Measurements from ENCODE around the gene MED16. TPM values are rescaled to one million over a fixed set of nuclear protein-coding genes. Genes with fewer than 3 reads are reported as not detected.

The MED16 gene
- total RNA-seq, 1 donor from 2014 or later = 41.4 TPM

GRCh38 chr19:937259-937694, 44.3 kb upstream of the MED16 start:
- Histone ChIP-seq H3K27me3 (ENCODE audit: insufficient read depth, low read length) (no peaks in the 10 kb centered on the region), H3K79me2 (ENCODE audit: insufficient read depth, low read length) (peaks cover 74% of the 10 kb centered on the region), H3K4me2 (ENCODE audit: low read length) (no peak overlapping the region), H3K4me3 (ENCODE audit: insufficient read depth, low read depth, low read length) (no peak overlapping the region), H3K27ac (ENCODE audit: low read depth, low read length) (no peak overlapping the region), H3K4me1 (ENCODE audit: insufficient read depth, low read length) (peaks cover 47% of the 10 kb centered on the region), H3K9me3 (ENCODE audit: insufficient read depth, low read depth, low read length) (no peaks in the 10 kb centered on the region), H3K9ac (ENCODE audit: low read length) (no peak overlapping the region), H4K20me1 (ENCODE audit: insufficient read depth, low read length) (peaks cover 47% of the 10 kb centered on the region), H3K36me3 (ENCODE audit: insufficient read depth, low read length) (peaks cover 2% of the 10 kb centered on the region), H2AFZ (ENCODE audit: low read depth, low read length) (no peak overlapping the region)
- Mint-ChIP-seq H3K4me3 (ENCODE audit: unreplicated experiment) (no peak overlapping the region), H3K27ac (ENCODE audit: unreplicated experiment) (no peak overlapping the region), H3K27me3 (ENCODE audit: low read depth, unreplicated experiment) (no peaks in the 10 kb centered on the region), H3K36me3 (ENCODE audit: low read depth, unreplicated experiment) (peaks cover 17% of the 10 kb centered on the region), H3K9me3 (ENCODE audit: unreplicated experiment) (no peaks in the 10 kb centered on the region), H3K4me1 (ENCODE audit: low read depth, unreplicated experiment) (peaks cover 12% of the 10 kb centered on the region)
- no peak for FAIRE-seq
- no peak for DNase-seq (ENCODE audit: low read depth)
- TF ChIP-seq CTCF (IDR thresholded peaks at IDR 0.05; ENCODE audit: insufficient read depth, low read depth, low read length) = no peak
- TF ChIP-seq EZH2 (IDR thresholded peaks at IDR 0.05; ENCODE audit: insufficient read depth, low read length) = no peak

- H3K36me3 Mint-ChIP-seq (ENCODE audit: low read depth, unreplicated experiment) = peaks cover 12% of the 10 kb centered on the region
- FAIRE-seq (no peak), DNase-seq (ENCODE audit: low read depth) (no peak)
- peaks cover 2% of the 10 kb centered on the region for H3K36me3 ChIP-seq (ENCODE audit: insufficient read depth, low read length)
- H3K9me3 ChIP-seq (ENCODE audit: insufficient read depth, low read depth, low read length) = no peaks in the 10 kb centered on the region
- H3K27ac Mint-ChIP-seq (ENCODE audit: unreplicated experiment) = no peak overlapping the region
- peaks cover 36% of the 10 kb centered on the region for H4K20me1 ChIP-seq (ENCODE audit: insufficient read depth, low read length)
- H3K4me1 Mint-ChIP-seq (ENCODE audit: low read depth, unreplicated experiment) = peaks cover 12% of the 10 kb centered on the region
- no peak overlapping the region for H3K4me3 ChIP-seq (ENCODE audit: insufficient read depth, low read depth, low read length)
- peaks cover 68% of the 10 kb centered on the region for H3K79me2 ChIP-seq (ENCODE audit: insufficient read depth, low read length)
- no peak for TF ChIP-seq CTCF (IDR thresholded peaks at IDR 0.05; ENCODE audit: insufficient read depth, low read depth, low read length)
- TF ChIP-seq EZH2 (IDR thresholded peaks at IDR 0.05; ENCODE audit: insufficient read depth, low read length) = no peak
- H3K4me2 ChIP-seq (ENCODE audit: low read length) = no peak overlapping the region
- no peak overlapping the region for H3K27ac ChIP-seq (ENCODE audit: low read depth, low read length)
- no peaks in the 10 kb centered on the region for H3K27me3 Mint-ChIP-seq (ENCODE audit: low read depth, unreplicated experiment)
- H3K4me3 Mint-ChIP-seq (ENCODE audit: unreplicated experiment) = no peak overlapping the region
- H3K27me3 ChIP-seq (ENCODE audit: insufficient read depth, low read length) = no peaks in the 10 kb centered on the region
- H3K9ac ChIP-seq (ENCODE audit: low read length) = no peak overlapping the region
- H3K9me3 Mint-ChIP-seq (ENCODE audit: unreplicated experiment) = no peaks in the 10 kb centered on the region
- H3K4me1 ChIP-seq (ENCODE audit: insufficient read depth, low read length) = peaks cover 44% of the 10 kb centered on the region
- no peak overlapping the region for H2AFZ ChIP-seq (ENCODE audit: low read depth, low read length)
Measured at GRCh38 chr19:936175-936546, 43.2 kb upstream of the MED16 start.

- no peak overlapping the region for H3K27ac Mint-ChIP-seq (ENCODE audit: unreplicated experiment)
- Histone ChIP-seq H2AFZ (ENCODE audit: low read depth, low read length) (no peak overlapping the region), H3K4me1 (ENCODE audit: insufficient read depth, low read length) (peaks cover 36% of the 10 kb centered on the region), H3K27me3 (ENCODE audit: insufficient read depth, low read length) (no peaks in the 10 kb centered on the region), H3K79me2 (ENCODE audit: insufficient read depth, low read length) (peaks cover 59% of the 10 kb centered on the region), H3K27ac (ENCODE audit: low read depth, low read length) (no peak overlapping the region), H3K36me3 (ENCODE audit: insufficient read depth, low read length) (peaks cover 2% of the 10 kb centered on the region), H3K4me3 (ENCODE audit: insufficient read depth, low read depth, low read length) (no peak overlapping the region), H4K20me1 (ENCODE audit: insufficient read depth, low read length) (peaks cover 25% of the 10 kb centered on the region), H3K4me2 (ENCODE audit: low read length) (peak overlapping the region; percentile 30), H3K9me3 (ENCODE audit: insufficient read depth, low read depth, low read length) (no peaks in the 10 kb centered on the region), H3K9ac (ENCODE audit: low read length) (no peak overlapping the region)
- H3K4me1 Mint-ChIP-seq (ENCODE audit: low read depth, unreplicated experiment) = peaks cover 9% of the 10 kb centered on the region
- H3K36me3 Mint-ChIP-seq (ENCODE audit: low read depth, unreplicated experiment) = peaks cover 11% of the 10 kb centered on the region
- DNase-seq (ENCODE audit: low read depth) (peak; percentile 57), FAIRE-seq (no peak)
- H3K9me3 Mint-ChIP-seq (ENCODE audit: unreplicated experiment) = no peaks in the 10 kb centered on the region
- H3K27me3 Mint-ChIP-seq (ENCODE audit: low read depth, unreplicated experiment) = no peaks in the 10 kb centered on the region
- peak overlapping the region; percentile 20 for H3K4me3 Mint-ChIP-seq (ENCODE audit: unreplicated experiment)
- no peak for TF ChIP-seq EZH2 (IDR thresholded peaks at IDR 0.05; ENCODE audit: insufficient read depth, low read length)
- no peak for TF ChIP-seq CTCF (IDR thresholded peaks at IDR 0.05; ENCODE audit: insufficient read depth, low read depth, low read length)
Measured at GRCh38 chr19:934865-935479, 42.0 kb upstream of the MED16 start.

Data from astrocyte (in vitro differentiated cells and primary cell).